SK-N-SH (cell line): ENCODE measurements around the gene MBNL2.

Source experiments
- EZH2phosphoT487 ChIP-seq: fragments of 200-600 bp; sonication (generic); IDR thresholded peaks from 2 replicates; pipeline ENCODE4 v1.6.1; 2017; ENCODE audit warnings: low read depth, mixed run types, mild to moderate bottlenecking, antibody characterized with exemption, moderate library complexity, borderline replicate concordance
- GATA2 ChIP-seq: sonication (generic); formaldehyde crosslinking; IDR thresholded peaks from 2 replicates; pipeline ENCODE4 v1.5.0; 2020; ENCODE audit warnings: mild to moderate bottlenecking, missing genetic modification reagents
- NRF1 ChIP-seq: IDR thresholded peaks from 2 replicates; pipeline ENCODE4 v1.6.1; 2012; ENCODE audit warnings: low read depth, mild to moderate bottlenecking, low read length
- TF ChIP-seq, protein P1 (sequence below): fragments of 200-600 bp; sonication (generic); IDR thresholded peaks from 2 replicates; pipeline ENCODE4 v1.6.1; 2017; ENCODE audit warnings: antibody characterized with exemption, mild to moderate bottlenecking, moderate library complexity

DNA sequence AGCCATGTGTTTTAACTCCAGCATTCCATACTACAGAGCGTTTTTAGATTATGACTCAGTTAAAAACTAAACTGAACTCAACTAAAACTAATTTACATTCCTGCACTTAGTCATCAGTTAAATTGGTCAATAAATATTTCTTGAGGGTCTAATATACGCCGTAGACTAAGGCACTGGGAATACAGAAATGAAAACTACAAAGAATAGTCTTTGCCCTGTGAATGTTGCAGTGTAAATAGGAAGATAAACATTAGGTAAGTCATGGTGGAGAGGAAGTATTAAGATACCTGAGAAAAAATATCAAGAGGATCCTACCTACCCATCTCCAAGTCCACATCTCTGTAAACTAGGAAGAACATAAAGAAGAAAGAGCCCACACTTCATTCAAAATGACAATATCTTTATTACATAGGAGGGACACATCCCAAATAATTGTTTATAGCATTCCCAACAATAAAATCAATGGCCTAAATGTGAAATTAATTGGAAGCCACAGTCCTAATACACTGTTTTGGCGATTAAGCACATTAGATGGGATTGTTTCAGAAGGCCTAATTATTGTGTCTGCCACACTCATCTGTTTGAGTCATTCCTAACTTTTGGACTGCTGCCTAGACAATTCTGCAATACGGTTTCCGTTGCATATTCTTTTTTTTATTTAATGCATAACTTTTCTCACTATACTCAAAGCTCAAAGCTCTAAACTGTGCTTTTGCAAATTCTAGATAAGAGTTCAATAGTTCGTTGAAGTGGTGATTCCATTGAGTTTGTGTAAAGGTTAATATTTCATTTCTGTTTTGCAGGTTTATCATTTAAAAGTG is 52.9 kb downstream of the MBNL2 start:
- TF ChIP-seq, protein P1, sequence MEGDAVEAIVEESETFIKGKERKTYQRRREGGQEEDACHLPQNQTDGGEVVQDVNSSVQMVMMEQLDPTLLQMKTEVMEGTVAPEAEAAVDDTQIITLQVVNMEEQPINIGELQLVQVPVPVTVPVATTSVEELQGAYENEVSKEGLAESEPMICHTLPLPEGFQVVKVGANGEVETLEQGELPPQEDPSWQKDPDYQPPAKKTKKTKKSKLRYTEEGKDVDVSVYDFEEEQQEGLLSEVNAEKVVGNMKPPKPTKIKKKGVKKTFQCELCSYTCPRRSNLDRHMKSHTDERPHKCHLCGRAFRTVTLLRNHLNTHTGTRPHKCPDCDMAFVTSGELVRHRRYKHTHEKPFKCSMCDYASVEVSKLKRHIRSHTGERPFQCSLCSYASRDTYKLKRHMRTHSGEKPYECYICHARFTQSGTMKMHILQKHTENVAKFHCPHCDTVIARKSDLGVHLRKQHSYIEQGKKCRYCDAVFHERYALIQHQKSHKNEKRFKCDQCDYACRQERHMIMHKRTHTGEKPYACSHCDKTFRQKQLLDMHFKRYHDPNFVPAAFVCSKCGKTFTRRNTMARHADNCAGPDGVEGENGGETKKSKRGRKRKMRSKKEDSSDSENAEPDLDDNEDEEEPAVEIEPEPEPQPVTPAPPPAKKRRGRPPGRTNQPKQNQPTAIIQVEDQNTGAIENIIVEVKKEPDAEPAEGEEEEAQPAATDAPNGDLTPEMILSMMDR, result no peak
- no peak for TF ChIP-seq NRF1
- no peak for TF ChIP-seq EZH2phosphoT487
- no peak for TF ChIP-seq GATA2 (CRISPR knock-in tag)
